ENCODE measurements around the gene MAPK10. TPM values are rescaled to one million over a fixed set of nuclear protein-coding genes. Genes with fewer than 3 reads are reported as not detected.
"Not testable (repeated sequence)": the region's sequence is repeated elsewhere in the genome, so short reads cannot be mapped to it uniquely, and the experiment has no call there.

Gene MAPK10
- total RNA-seq, 2 experiments from 2014 or later = 32.0 TPM; not detected in 1

GRCh38 chr4:85966373-85966772 is 393.5 kb downstream of the MAPK10 start:
- no peak for DNase-seq (ENCODE audit: low spot score)
- Histone ChIP-seq H3K4me1 (ENCODE audit: insufficient read depth, low read length, poor library complexity, severe bottlenecking) (no peaks in the 10 kb centered on the region), H3K4me3 (ENCODE audit: low read depth, low read length, poor library complexity, severe bottlenecking) (no peak overlapping the region), H4K20me1 (ENCODE audit: insufficient read depth, low read length) (no peaks in the 10 kb centered on the region), H3K36me3 (ENCODE audit: insufficient read depth, low read length) (no peaks in the 10 kb centered on the region), H2AFZ (ENCODE audit: low read length) (no peak overlapping the region), H3K79me2 (ENCODE audit: insufficient read depth, low read depth, low read length) (no peaks in the 10 kb centered on the region), H3K4me2 (ENCODE audit: low read length) (no peak overlapping the region), H3K9me2 (ENCODE audit: insufficient read depth, low read length) (no peaks in the 10 kb centered on the region), H3K9me3 (ENCODE audit: low read length) (no peaks in the 10 kb centered on the region), H3K27ac (ENCODE audit: low read depth, low read length, poor library complexity, severe bottlenecking) (no peak overlapping the region)
- POLR2A ChIA-PET = interaction anchor here (1.4 kb wide), 1 partner anchor 60 kb away, joined by 5 read pairs; no protein-coding TSS in a partner anchor
- TF ChIP-seq EZH2phosphoT487 (IDR thresholded peaks at IDR 0.05; ENCODE audit: borderline replicate concordance, low read depth, low read length) = no peak
- no peak for TF ChIP-seq CTCF (conservative IDR thresholded peaks at IDR 0.05; ENCODE audit: low read length)
- intact Hi-C loops (cut with micrococcal nuclease; ENCODE audit: unreplicated experiment) = loop anchor here (5.0 kb wide), 1 partner anchor 209 kb away; no protein-coding TSS in a partner anchor
- CTCF ChIA-PET (ENCODE audit: unreplicated experiment) = no interaction called here
- no TSS peak for BruUV-seq (replicated peaks)

- H3K4me3 ChIP-seq (ENCODE audit: low read depth, low read length, poor library complexity, severe bottlenecking) = no peak overlapping the region
- POLR2A ChIA-PET = interaction anchor here (1.4 kb wide), 1 partner anchor 59 kb away, joined by 5 read pairs; no protein-coding TSS in a partner anchor
- no TSS peak for BruUV-seq (replicated peaks)
- no peaks in the 10 kb centered on the region for H4K20me1 ChIP-seq (ENCODE audit: insufficient read depth, low read length)
- CTCF ChIA-PET (ENCODE audit: unreplicated experiment) = no interaction called here
- no peaks in the 10 kb centered on the region for H3K4me1 ChIP-seq (ENCODE audit: insufficient read depth, low read length, poor library complexity, severe bottlenecking)
- no peak for DNase-seq (ENCODE audit: low spot score)
- no peaks in the 10 kb centered on the region for H3K9me3 ChIP-seq (ENCODE audit: low read length)
- no peak overlapping the region for H2AFZ ChIP-seq (ENCODE audit: low read length)
- H3K36me3 ChIP-seq (ENCODE audit: insufficient read depth, low read length) = no peaks in the 10 kb centered on the region
- TF ChIP-seq CTCF (conservative IDR thresholded peaks at IDR 0.05; ENCODE audit: low read length) (no peak), EZH2phosphoT487 (IDR thresholded peaks at IDR 0.05; ENCODE audit: borderline replicate concordance, low read depth, low read length) (no peak)
- H3K79me2 ChIP-seq (ENCODE audit: insufficient read depth, low read depth, low read length) = no peaks in the 10 kb centered on the region
- H3K4me2 ChIP-seq (ENCODE audit: low read length) = no peak overlapping the region
- no peaks in the 10 kb centered on the region for H3K9me2 ChIP-seq (ENCODE audit: insufficient read depth, low read length)
- intact Hi-C loops (cut with micrococcal nuclease; ENCODE audit: unreplicated experiment) = loop anchor here (5.0 kb wide), 1 partner anchor 208 kb away; no protein-coding TSS in a partner anchor
- H3K27ac ChIP-seq (ENCODE audit: low read depth, low read length, poor library complexity, severe bottlenecking) = no peak overlapping the region
These were observed 394.3 kb downstream of the MAPK10 start for GRCh38 chr4:85965529-85965928.

- H3K4me2 ChIP-seq (ENCODE audit: low read length); CTCF ChIA-PET (ENCODE audit: unreplicated experiment); H4K20me1 ChIP-seq (ENCODE audit: insufficient read depth, low read length); H3K4me1 ChIP-seq (ENCODE audit: insufficient read depth, low read length, poor library complexity, severe bottlenecking); DNase-seq (ENCODE audit: low spot score); H3K79me2 ChIP-seq (ENCODE audit: insufficient read depth, low read depth, low read length); H3K9me2 ChIP-seq (ENCODE audit: insufficient read depth, low read length); H3K4me3 ChIP-seq (ENCODE audit: low read depth, low read length, poor library complexity, severe bottlenecking); H2AFZ ChIP-seq (ENCODE audit: low read length); H3K36me3 ChIP-seq (ENCODE audit: insufficient read depth, low read length); H3K27ac ChIP-seq (ENCODE audit: low read depth, low read length, poor library complexity, severe bottlenecking); H3K9me3 ChIP-seq (ENCODE audit: low read length); BruUV-seq (replicated peaks): not testable (repeated sequence)
- POLR2A ChIA-PET = interaction anchor here (0.7 kb wide), 1 partner anchor 1043 kb away, joined by 3 read pairs; no protein-coding TSS in a partner anchor
- intact Hi-C loops (cut with micrococcal nuclease; ENCODE audit: unreplicated experiment) = loop anchor here (5.0 kb wide), 1 partner anchor 208 kb away; no protein-coding TSS in a partner anchor
These were observed 394.8 kb downstream of the MAPK10 start for GRCh38 chr4:85965017-85965416.
